SK-N-SH treated with all-trans-retinoic acid at 6 μM for 48 hours (cell line): Measurements from ENCODE around the gene PIPOX.
A peak's percentile ranks its signal among the peaks of the same experiment; 100 is the strongest.

Experiments used
- ATAC-seq: fragments of 200-7000 bp; cut with Tn5 transposase; 3 replicates; pipeline ENCODE4 v1.9.1; 2020; ENCODE audit warnings: mild to moderate bottlenecking, moderate library complexity
- ARNTL ChIP-seq: fragments of 450-650 bp; formaldehyde crosslinking; IDR thresholded peaks from 2 replicates; pipeline ENCODE4 v1.5.0; 2020; ENCODE audit warnings: low read depth, mild to moderate bottlenecking, moderate library complexity, borderline replicate concordance
- BACH2 ChIP-seq: fragments of 250-450 bp; sonication (Bioruptor Pico); IDR thresholded peaks from 2 replicates; pipeline ENCODE4 v1.9.0; 2021; ENCODE audit warnings: mild to moderate bottlenecking, borderline replicate concordance
- CREB5 ChIP-seq: fragments of 250-450 bp; sonication (Bioruptor Pico); IDR thresholded peaks from 2 replicates; pipeline ENCODE4 v1.5.1; 2020; ENCODE audit warnings: low read depth, mild to moderate bottlenecking, moderate library complexity
- CSDC2 ChIP-seq: fragments of 250-450 bp; sonication (Bioruptor Pico); IDR thresholded peaks from 2 replicates; pipeline ENCODE4 v1.5.0; 2020; ENCODE audit warnings: mild to moderate bottlenecking, moderate library complexity
- CSRNP3 ChIP-seq: fragments of 250-450 bp; sonication (Bioruptor Pico); IDR thresholded peaks from 2 replicates; pipeline ENCODE4 v1.5.1; 2021; ENCODE audit warnings: mild to moderate bottlenecking, moderate library complexity
- ESRRG ChIP-seq: fragments of 250-450 bp; sonication (Bioruptor Pico); IDR thresholded peaks from 2 replicates; pipeline ENCODE4 v1.6.1; 2021; ENCODE audit warnings: mild to moderate bottlenecking
- GLIS3 ChIP-seq: fragments of 250-450 bp; sonication (Bioruptor Pico); IDR thresholded peaks from 2 replicates; pipeline ENCODE4 v1.5.0; 2020; ENCODE audit warnings: mild to moderate bottlenecking, moderate library complexity
- ISL1 ChIP-seq: fragments of 250-450 bp; sonication (Bioruptor Pico); IDR thresholded peaks from 2 replicates; pipeline ENCODE4 v2.1.2; 2022; ENCODE audit warnings: mild to moderate bottlenecking, moderate library complexity
- PATZ1 ChIP-seq: fragments of 250-450 bp; sonication (Bioruptor Pico); IDR thresholded peaks from 2 replicates; pipeline ENCODE4 v1.8.0; 2020; ENCODE audit warnings: mild to moderate bottlenecking, moderate library complexity, borderline replicate concordance
- POU6F1 ChIP-seq: fragments of 250-450 bp; sonication (Bioruptor Pico); IDR thresholded peaks from 2 replicates; pipeline ENCODE4 v1.8.0; 2021; ENCODE audit warnings: low read depth, mild to moderate bottlenecking, moderate library complexity, borderline replicate concordance
- PPARA ChIP-seq: fragments of 250-450 bp; sonication (Bioruptor Pico); IDR thresholded peaks from 2 replicates; pipeline ENCODE4 v1.5.0; 2020; ENCODE audit warnings: mild to moderate bottlenecking, borderline replicate concordance
- RARB ChIP-seq: fragments of 250-450 bp; sonication (Bioruptor Pico); IDR thresholded peaks from 2 replicates; pipeline ENCODE4 v1.8.0; 2021; ENCODE audit warnings: mild to moderate bottlenecking, moderate library complexity
- SNAI2 ChIP-seq: fragments of 250-450 bp; sonication (Bioruptor Pico); IDR thresholded peaks from 2 replicates; pipeline ENCODE4 v1.5.0; 2020; ENCODE audit warnings: mild to moderate bottlenecking, moderate library complexity
- TCF4 ChIP-seq: fragments of 250-450 bp; sonication (Bioruptor Pico); IDR thresholded peaks from 2 replicates; pipeline ENCODE4 v1.8.0; 2021; ENCODE audit warnings: mild to moderate bottlenecking, moderate library complexity, borderline replicate concordance
- TOX ChIP-seq: fragments of 250-450 bp; sonication (Bioruptor Pico); IDR thresholded peaks from 2 replicates; pipeline ENCODE4 v1.8.0; 2021; ENCODE audit warnings: mild to moderate bottlenecking, moderate library complexity, borderline replicate concordance
- TSHZ2 ChIP-seq: fragments of 250-450 bp; sonication (Bioruptor Pico); IDR thresholded peaks from 2 replicates; pipeline ENCODE4 v1.5.0; 2020; ENCODE audit warnings: mild to moderate bottlenecking, moderate library complexity
- ZC3H10 ChIP-seq: fragments of 250-450 bp; sonication (Bioruptor Pico); IDR thresholded peaks from 2 replicates; pipeline ENCODE4 v1.5.1; 2021; ENCODE audit warnings: mild to moderate bottlenecking, moderate library complexity
- ZFP3 ChIP-seq: fragments of 250-450 bp; sonication (Bioruptor Pico); IDR thresholded peaks from 2 replicates; pipeline ENCODE4 v1.5.0; 2020; ENCODE audit warnings: mild to moderate bottlenecking, moderate library complexity
- ZFP30 ChIP-seq: fragments of 450-650 bp; formaldehyde crosslinking; IDR thresholded peaks from 2 replicates; pipeline ENCODE4 v1.5.0; 2022; ENCODE audit warnings: mild to moderate bottlenecking, moderate library complexity
- ZNF565 ChIP-seq: fragments of 450-650 bp; formaldehyde crosslinking; conservative IDR thresholded peaks from 2 replicates; pipeline ENCODE4 v1.5.0; 2020; ENCODE audit warnings: low read depth, mild to moderate bottlenecking, moderate library complexity
- ZNF70 ChIP-seq: fragments of 450-650 bp; formaldehyde crosslinking; IDR thresholded peaks from 2 replicates; pipeline ENCODE4 v1.5.0; 2020; ENCODE audit warnings: mild to moderate bottlenecking, moderate library complexity
- ZNF8 ChIP-seq: fragments of 450-650 bp; formaldehyde crosslinking; IDR thresholded peaks from 2 replicates; pipeline ENCODE4 v1.5.0; 2020; ENCODE audit warnings: mild to moderate bottlenecking, moderate library complexity

Gene PIPOX

GRCh38 chr17:29059281-29059680 lies 16.3 kb downstream of the PIPOX start:
- TF ChIP-seq CSDC2, result no peak
- TF ChIP-seq TOX (CRISPR knock-in tag), result no peak
- TF ChIP-seq POU6F1 (CRISPR knock-in tag), result no peak
- TF ChIP-seq BACH2 (CRISPR knock-in tag), result no peak
- no peak for TF ChIP-seq ZC3H10 (CRISPR knock-in tag)
- TF ChIP-seq ZNF565, result no peak
- TF ChIP-seq CREB5 (CRISPR knock-in tag), result no peak
- no peak for TF ChIP-seq TCF4 (CRISPR knock-in tag)
- TF ChIP-seq ZFP3 (CRISPR knock-in tag), result no peak
- no peak for TF ChIP-seq SNAI2 (CRISPR knock-in tag)
- peak; percentile 45 for ATAC-seq

GRCh38 chr17:29060475-29060874 lies 17.5 kb downstream of the PIPOX start:
- no peak for ATAC-seq

GRCh38 chr17:29061036-29061435 lies 18.1 kb downstream of the PIPOX start:
- ATAC-seq, result peak; percentile 50; the same call in 1 of the 3 replicates
- TF ChIP-seq PPARA (CRISPR knock-in tag) (no peak), BACH2 (CRISPR knock-in tag) (no peak), ZNF70 (CRISPR knock-in tag) (no peak), ZC3H10 (CRISPR knock-in tag) (no peak), TSHZ2 (no peak; the same call in 1 of the 2 replicates), ARNTL (CRISPR knock-in tag) (no peak), TCF4 (CRISPR knock-in tag) (no peak), TOX (CRISPR knock-in tag) (no peak), CREB5 (CRISPR knock-in tag) (no peak), CSDC2 (no peak), ISL1 (CRISPR knock-in tag) (no peak), GLIS3 (CRISPR knock-in tag) (no peak), ZFP30 (CRISPR knock-in tag) (no peak), ZNF8 (CRISPR knock-in tag) (no peak), SNAI2 (CRISPR knock-in tag) (no peak), CSRNP3 (CRISPR knock-in tag) (no peak), ESRRG (CRISPR knock-in tag) (no peak), ZNF565 (no peak), PATZ1 (CRISPR knock-in tag) (no peak)

More at GRCh38 chr17:29060475-29060874, 17.5 kb downstream of the PIPOX start:
- TF ChIP-seq ZNF70 (CRISPR knock-in tag), result no peak
- no peak for TF ChIP-seq BACH2 (CRISPR knock-in tag)
- TF ChIP-seq RARB (CRISPR knock-in tag), result no peak
- no peak for TF ChIP-seq ARNTL (CRISPR knock-in tag)
- TF ChIP-seq TOX (CRISPR knock-in tag), result no peak
- no peak for TF ChIP-seq PPARA (CRISPR knock-in tag)
- no peak for TF ChIP-seq ZFP30 (CRISPR knock-in tag)
- TF ChIP-seq PATZ1 (CRISPR knock-in tag), result no peak
